GM10266 (cell line): ENCODE data around the gene NOX1.
"Not testable (repeated sequence)": the region's sequence is repeated elsewhere in the genome, so short reads cannot be mapped to it uniquely, and the experiment has no call there.

ENCODE experiments used
- DNase-seq: peaks from one replicate; pipeline ENCODE4 v3.0.0; 2012; ENCODE audit errors: extremely low spot score
- TF ChIP-seq, protein P1 (sequence below): IDR thresholded peaks from 2 replicates; pipeline ENCODE4 v1.5.1; 2012; ENCODE audit warnings: mild to moderate bottlenecking, low read depth; ENCODE audit not compliant: control insufficient read depth, insufficient read depth; ENCODE audit errors: missing control alignments

NOX1 gene

DNA sequence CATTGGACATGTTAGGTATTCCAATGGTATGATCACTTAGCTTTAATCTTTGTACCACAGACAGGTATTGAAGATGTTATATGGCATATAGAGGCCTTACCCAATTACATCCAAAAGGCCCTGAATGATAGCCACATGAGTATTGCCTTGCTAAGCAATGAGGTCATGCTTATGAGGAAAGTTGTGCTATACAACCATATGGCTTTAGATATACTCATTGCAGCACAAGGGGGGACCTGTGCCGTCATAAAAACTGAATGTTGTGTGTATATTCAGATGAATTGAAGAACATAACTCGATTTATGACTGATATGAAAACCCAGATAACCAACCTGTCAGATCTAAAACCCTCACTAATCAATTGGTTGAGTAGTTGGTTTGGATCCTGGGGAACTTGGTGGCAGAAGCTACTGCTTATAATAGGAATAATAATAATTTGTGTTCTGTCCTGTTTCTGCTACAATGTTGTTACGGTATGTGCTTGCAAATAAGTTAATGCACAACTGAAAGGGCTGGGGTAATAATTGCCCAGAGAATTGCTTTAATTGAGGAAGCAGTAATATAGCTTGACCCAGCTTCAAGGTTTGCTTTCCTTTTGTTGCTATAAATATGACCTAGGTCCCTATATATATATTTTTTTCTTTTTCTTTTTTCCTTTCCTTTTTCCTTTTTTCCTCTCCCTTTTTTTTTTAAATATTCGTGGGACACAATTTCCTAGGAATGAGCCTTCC lies 75.5 kb downstream of the NOX1 start:
- DNase-seq, result no peak
- TF ChIP-seq, protein P1, sequence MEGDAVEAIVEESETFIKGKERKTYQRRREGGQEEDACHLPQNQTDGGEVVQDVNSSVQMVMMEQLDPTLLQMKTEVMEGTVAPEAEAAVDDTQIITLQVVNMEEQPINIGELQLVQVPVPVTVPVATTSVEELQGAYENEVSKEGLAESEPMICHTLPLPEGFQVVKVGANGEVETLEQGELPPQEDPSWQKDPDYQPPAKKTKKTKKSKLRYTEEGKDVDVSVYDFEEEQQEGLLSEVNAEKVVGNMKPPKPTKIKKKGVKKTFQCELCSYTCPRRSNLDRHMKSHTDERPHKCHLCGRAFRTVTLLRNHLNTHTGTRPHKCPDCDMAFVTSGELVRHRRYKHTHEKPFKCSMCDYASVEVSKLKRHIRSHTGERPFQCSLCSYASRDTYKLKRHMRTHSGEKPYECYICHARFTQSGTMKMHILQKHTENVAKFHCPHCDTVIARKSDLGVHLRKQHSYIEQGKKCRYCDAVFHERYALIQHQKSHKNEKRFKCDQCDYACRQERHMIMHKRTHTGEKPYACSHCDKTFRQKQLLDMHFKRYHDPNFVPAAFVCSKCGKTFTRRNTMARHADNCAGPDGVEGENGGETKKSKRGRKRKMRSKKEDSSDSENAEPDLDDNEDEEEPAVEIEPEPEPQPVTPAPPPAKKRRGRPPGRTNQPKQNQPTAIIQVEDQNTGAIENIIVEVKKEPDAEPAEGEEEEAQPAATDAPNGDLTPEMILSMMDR, result no peak

GRCh38 chrX:100797359-100797758 lies 76.8 kb downstream of the NOX1 start:
- DNase-seq, result no peak
- TF ChIP-seq, protein P1, result no peak

- DNase-seq, result not testable (repeated sequence)
Observed at GRCh38 chrX:100796371-100796770, 77.8 kb downstream of the NOX1 start.
